PC-9 (cell line): ENCODE data around the gene GIGYF1. TPM values are rescaled to one million over a fixed set of nuclear protein-coding genes. Genes with fewer than 3 reads are reported as not detected.

Experiments
- BruUV-seq: library from RNA; stranded (reverse); fragments of 400-500 nt; replicated peaks from 2 replicates; lab custom pipeline; 2021; lab: Mats Ljungman, UMichigan
- CTCF ChIA-PET: fragments of 300-600 bp; sonication (Branson Sonifier 250); formaldehyde crosslinking; loops from one replicate; lab custom pipeline; 2022; ENCODE audit warnings: antibody characterized with exemption; lab: Charles Lee
- POLR2A ChIA-PET: fragments of 300-600 bp; sonication (Branson Sonifier 250); formaldehyde crosslinking; loops from one replicate; lab custom pipeline; 2022; ENCODE audit warnings: antibody characterized with exemption; ENCODE audit not compliant: unreplicated experiment; lab: Charles Lee
- DNase-seq, 2 experiments: peaks; one replicate each; pipeline versions ENCODE4 v3.0.0 to v3.0.0-alpha.2; 2015 to 2022; ENCODE audit warnings: mixed read lengths in 1 of 2
- H2AFZ ChIP-seq: fragments of 200-600 bp; sonication (generic); 2 replicates; pipeline ENCODE4 v1.8.1; 2017; ENCODE audit warnings: antibody characterized with exemption
- H3F3A ChIP-seq: fragments of 200-600 bp; sonication (generic); 2 replicates; pipeline ENCODE4 v1.8.1; 2017; ENCODE audit warnings: antibody characterized with exemption, mild to moderate bottlenecking, low read depth; ENCODE audit not compliant: insufficient read depth
- H3K27ac ChIP-seq: fragments of 200-600 bp; sonication (generic); 2 replicates; pipeline ENCODE4 v1.6.1; 2016; ENCODE audit warnings: mixed run types
- H3K27me3 ChIP-seq: fragments of 200-600 bp; sonication (generic); 2 replicates; pipeline ENCODE4 v1.6.1; 2016; ENCODE audit warnings: low read depth, mixed run types; ENCODE audit not compliant: insufficient read depth
- H3K36me3 ChIP-seq: fragments of 200-600 bp; sonication (generic); 2 replicates; pipeline ENCODE4 v1.6.1; 2016; ENCODE audit warnings: low read depth, mixed run types
- H3K4me1 ChIP-seq: fragments of 200-600 bp; sonication (generic); replicated peaks from 2 replicates; pipeline ENCODE4 v1.6.1; 2016; ENCODE audit warnings: mixed run types; ENCODE audit not compliant: insufficient read depth
- H3K4me2 ChIP-seq: fragments of 200-600 bp; sonication (generic); 2 replicates; pipeline ENCODE4 v1.6.1; 2017; ENCODE audit warnings: mixed run types
- H3K4me3 ChIP-seq: fragments of 200-600 bp; sonication (generic); 2 replicates; pipeline ENCODE4 v1.6.1; 2016; ENCODE audit warnings: mixed run types
- H3K79me2 ChIP-seq: fragments of 200-600 bp; sonication (generic); 2 replicates; pipeline ENCODE4 v1.6.1; 2017; ENCODE audit warnings: low read depth, mixed run types
- H3K9me2 ChIP-seq: fragments of 200-600 bp; sonication (generic); 2 replicates; pipeline ENCODE4 v1.8.1; 2017; ENCODE audit warnings: mild to moderate bottlenecking; ENCODE audit not compliant: insufficient read depth
- H3K9me3 ChIP-seq: fragments of 200-600 bp; sonication (generic); 2 replicates; pipeline ENCODE4 v1.8.1; 2016; ENCODE audit warnings: low read depth; ENCODE audit not compliant: insufficient read depth
- H4K20me1 ChIP-seq: fragments of 200-600 bp; sonication (generic); 2 replicates; pipeline ENCODE4 v1.8.1; 2017; ENCODE audit not compliant: insufficient read depth
- CTCF ChIP-seq: fragments of 200-600 bp; sonication (generic); conservative IDR thresholded peaks from 2 replicates; pipeline ENCODE4 v1.6.1; 2017; ENCODE audit warnings: mixed run types, antibody characterized with exemption, mild to moderate bottlenecking, moderate library complexity
- EZH2 ChIP-seq: fragments of 200-600 bp; sonication (generic); IDR thresholded peaks from 2 replicates; pipeline ENCODE4 v1.8.0; 2017; ENCODE audit warnings: antibody characterized with exemption, low read depth
- intact Hi-C: fragments of 100-400 bp; cut with micrococcal nuclease; formaldehyde crosslinking; loops from one replicate; pipeline ENCODE4 v1.10.0; 2022; ENCODE audit not compliant: unreplicated experiment
- total RNA-seq: library from RNA; stranded (reverse); gene quantifications from 2 replicates; pipeline ENCODE4 v1.2.3, GENCODE V29; 2021

Gene GIGYF1
- total RNA-seq, 1 experiment from 2014 or later: 55.1 TPM

GRCh38 chr7:100730136-100730800 is 36.2 kb upstream of the GIGYF1 start:
- ChIA-PET POLR2A (no interaction called here), CTCF (no interaction called here)
- no TSS peak for BruUV-seq
- Histone ChIP-seq H3K4me3 (no peak overlapping the region), H3K36me3 (no peaks in the 10 kb centered on the region), H3K9me2 (no peaks in the 10 kb centered on the region), H3F3A (peaks cover 11% of the 10 kb centered on the region; the same call in 1 of the 2 replicates), H3K27ac (no peak overlapping the region), H2AFZ (no peak overlapping the region), H3K4me2 (no peak overlapping the region), H3K4me1 (peaks cover 15% of the 10 kb centered on the region), H3K9me3 (no peaks in the 10 kb centered on the region), H3K27me3 (no peaks in the 10 kb centered on the region), H4K20me1 (no peaks in the 10 kb centered on the region), H3K79me2 (no peaks in the 10 kb centered on the region)
- TF ChIP-seq EZH2 (no peak), CTCF (no peak)
- intact Hi-C loops: no loop called here
- no peak for DNase-seq

DNA sequence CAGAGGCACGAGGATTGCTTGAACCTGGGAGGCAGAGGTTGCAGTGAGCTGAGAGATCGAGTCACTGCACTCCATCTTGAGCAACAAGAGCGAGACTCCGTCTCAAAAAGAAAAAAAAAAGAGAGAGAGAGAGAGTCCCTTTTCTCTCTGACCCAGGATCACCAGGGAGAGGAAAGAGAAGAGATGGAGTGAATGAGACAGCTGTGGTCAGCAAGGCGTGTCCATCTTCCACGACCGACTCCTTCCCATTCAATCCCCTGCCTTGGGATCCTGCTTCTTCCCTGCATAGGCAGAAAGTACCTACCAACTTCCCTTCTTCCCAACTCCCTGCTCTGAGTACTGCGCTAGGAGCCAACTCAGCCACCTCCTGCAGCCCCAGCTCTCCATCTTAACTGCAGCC is 34.1 kb upstream of the GIGYF1 start:
- intact Hi-C loops: loop anchor here (5.0 kb wide), 2 partner anchors 74 to 99 kb away; partner anchors contain the start of gene EPHB4
- POLR2A ChIA-PET: no interaction called here
- no peak overlapping the region for H3K4me3 ChIP-seq

More for the DNA sequence above, 34.1 kb upstream of the GIGYF1 start:
- Histone ChIP-seq H4K20me1 (no peaks in the 10 kb centered on the region), H3K36me3 (no peaks in the 10 kb centered on the region), H3K79me2 (no peaks in the 10 kb centered on the region), H3K27ac (no peak overlapping the region), H3K27me3 (no peaks in the 10 kb centered on the region), H3K9me3 (no peaks in the 10 kb centered on the region), H3K9me2 (no peaks in the 10 kb centered on the region), H3K4me1 (peaks cover 19% of the 10 kb centered on the region), H3K4me2 (no peak overlapping the region), H3F3A (peaks cover 13% of the 10 kb centered on the region; the same call in 1 of the 2 replicates), H2AFZ (no peak overlapping the region)
- BruUV-seq: no TSS peak
- TF ChIP-seq EZH2 (no peak), CTCF (no peak)
- CTCF ChIA-PET: interaction anchor here (0.5 to 0.7 kb wide), 3 partner anchors 28 to 590 kb away, joined by 3 to 4 read pairs (median 3); no protein-coding TSS in a partner anchor
- no peak for DNase-seq
